ENCODE data around the gene PRKCA. TPM values are rescaled to one million over a fixed set of nuclear protein-coding genes. Genes with fewer than 3 reads are reported as not detected.

The PRKCA gene
- total RNA-seq, 2 experiments from 2014 or later = 84.4 to 87.9 TPM

- H3K27me3 Mint-ChIP-seq = no peaks in the 10 kb centered on the region
- no peak overlapping the region for H3K4me3 Mint-ChIP-seq
- no peaks in the 10 kb centered on the region for H3K9me3 Mint-ChIP-seq
- H3K36me3 Mint-ChIP-seq (ENCODE audit: low read depth) = peaks cover 18% of the 10 kb centered on the region
- no peak overlapping the region for H3K27ac Mint-ChIP-seq
- intact Hi-C loops (cut with micrococcal nuclease) = no loop called here
- TF ChIP-seq CTCF (IDR thresholded peaks at IDR 0.05) = no peak
- ChIA-PET POLR2A (no interaction called here), CTCF (no interaction called here)
- DNase-seq = no peak
- no peak for ATAC-seq
- no peaks in the 10 kb centered on the region for H3K4me1 Mint-ChIP-seq (ENCODE audit: low read depth)
These were observed 452.9 kb downstream of the PRKCA start for GRCh38 chr17:66755101-66755943.

GRCh38 chr17:66755944-66756290 is 453.5 kb downstream of the PRKCA start:
- POLR2A ChIA-PET = no interaction called here
- intact Hi-C loops (cut with micrococcal nuclease) = no loop called here
- CTCF ChIA-PET = no interaction called here
- no peaks in the 10 kb centered on the region for H3K27me3 Mint-ChIP-seq
- DNase-seq (no peak), ATAC-seq (no peak)
- no peaks in the 10 kb centered on the region for H3K9me3 Mint-ChIP-seq
- H3K36me3 Mint-ChIP-seq (ENCODE audit: low read depth) = peaks cover 18% of the 10 kb centered on the region
- no peaks in the 10 kb centered on the region for H3K4me1 Mint-ChIP-seq (ENCODE audit: low read depth)
- TF ChIP-seq CTCF (IDR thresholded peaks at IDR 0.05) = no peak
- H3K27ac Mint-ChIP-seq = no peak overlapping the region
- H3K4me3 Mint-ChIP-seq = no peak overlapping the region

GRCh38 chr17:66760324-66760723 is 457.9 kb downstream of the PRKCA start:
- TF ChIP-seq CTCF (IDR thresholded peaks at IDR 0.05) = no peak
- H3K36me3 Mint-ChIP-seq (ENCODE audit: low read depth) = peaks cover 11% of the 10 kb centered on the region
- intact Hi-C loops (cut with micrococcal nuclease) = no loop called here
- CTCF ChIA-PET = no interaction called here
- no peak overlapping the region for H3K27ac Mint-ChIP-seq
- no peak for DNase-seq
- no peaks in the 10 kb centered on the region for H3K9me3 Mint-ChIP-seq
- no peak for ATAC-seq
- H3K4me1 Mint-ChIP-seq (ENCODE audit: low read depth) = no peaks in the 10 kb centered on the region
- H3K4me3 Mint-ChIP-seq = no peak overlapping the region
- no peaks in the 10 kb centered on the region for H3K27me3 Mint-ChIP-seq
- POLR2A ChIA-PET = no interaction called here

- peaks cover 12% of the 10 kb centered on the region for H3K36me3 Mint-ChIP-seq (ENCODE audit: low read depth)
- no peak for TF ChIP-seq CTCF (IDR thresholded peaks at IDR 0.05)
- peaks cover 2% of the 10 kb centered on the region for H3K4me1 Mint-ChIP-seq (ENCODE audit: low read depth)
- DNase-seq (no peak), ATAC-seq (no peak)
- H3K4me3 Mint-ChIP-seq = no peak overlapping the region
- no peak overlapping the region for H3K27ac Mint-ChIP-seq
- ChIA-PET CTCF (no interaction called here), POLR2A (no interaction called here)
- H3K9me3 Mint-ChIP-seq = no peaks in the 10 kb centered on the region
- intact Hi-C loops (cut with micrococcal nuclease) = no loop called here
- no peaks in the 10 kb centered on the region for H3K27me3 Mint-ChIP-seq
These were observed 459.9 kb downstream of the PRKCA start for GRCh38 chr17:66762276-66762675.

GRCh38 chr17:66763056-66763455 is 460.6 kb downstream of the PRKCA start:
- H3K27ac Mint-ChIP-seq = peak overlapping the region; percentile 10
- DNase-seq (no peak), ATAC-seq (no peak)
- no peak for TF ChIP-seq CTCF (IDR thresholded peaks at IDR 0.05)
- ChIA-PET CTCF (no interaction called here), POLR2A (no interaction called here)
- H3K4me3 Mint-ChIP-seq = no peak overlapping the region
- no peaks in the 10 kb centered on the region for H3K9me3 Mint-ChIP-seq
- H3K27me3 Mint-ChIP-seq = no peaks in the 10 kb centered on the region
- peaks cover 15% of the 10 kb centered on the region for H3K36me3 Mint-ChIP-seq (ENCODE audit: low read depth)
- peaks cover 3% of the 10 kb centered on the region for H3K4me1 Mint-ChIP-seq (ENCODE audit: low read depth)
- intact Hi-C loops (cut with micrococcal nuclease) = no loop called here
